Measurements from ENCODE around the gene STARD10. TPM values are rescaled to one million over a fixed set of nuclear protein-coding genes. Genes with fewer than 3 reads are reported as not detected.

The STARD10 gene
- polyA plus RNA-seq, 2 of the 4 experiments (the other 2 are of a cell fraction) = 21.2 to 23.2 TPM

GRCh38 chr11:72820439-72821139, 26.7 kb upstream of the STARD10 start:
- ATAC-seq (no peak), DNase-seq (ENCODE audit: low read depth in 1 of 2, low spot score in 1 of 2) (no peak), FAIRE-seq (no peak)
- peaks cover 7% of the 10 kb centered on the region for H3K4me1 ChIP-seq
- ChIA-PET CTCF (interaction anchor here (1.3 to 5.6 kb wide), 3 partner anchors 8 to 95 kb away, joined by 3 to 31 read pairs (median 8); partner anchors contain the start of gene ATG16L2), POLR2A (no interaction called here)
- TF ChIP-seq BHLHE40 (IDR thresholded peaks at IDR 0.05; ENCODE audit: low read depth, low read length) (no peak), MAX (IDR thresholded peaks at IDR 0.05) (no peak), CHD4 (IDR thresholded peaks at IDR 0.05; ENCODE audit: borderline replicate concordance) (no peak), E2F6 (IDR thresholded peaks at IDR 0.05; ENCODE audit: borderline replicate concordance, low read depth) (no peak), HES2 (IDR thresholded peaks at IDR 0.05) (no peak), RAD21 (conservative IDR thresholded peaks at IDR 0.05 in 1 of 2, IDR thresholded peaks at IDR 0.05 in 1 of 2) (no peak), GATA3 (IDR thresholded peaks at IDR 0.05; ENCODE audit: borderline replicate concordance) (no peak), FOSB (CRISPR knock-in tag; IDR thresholded peaks at IDR 0.05) (no peak), MAZ (IDR thresholded peaks at IDR 0.05; ENCODE audit: borderline replicate concordance, low read depth, low read length) (no peak), FOXS1 (CRISPR knock-in tag; IDR thresholded peaks at IDR 0.05) (no peak), ZFP36 (IDR thresholded peaks at IDR 0.05; ENCODE audit: borderline replicate concordance, partially characterized antibody) (no peak), POLR2AphosphoS2 (conservative IDR thresholded peaks at IDR 0.05; ENCODE audit: low read length) (no peak), MAFK (IDR thresholded peaks at IDR 0.05; ENCODE audit: partially characterized antibody) (no peak), ATOH8 (CRISPR knock-in tag; IDR thresholded peaks at IDR 0.05; ENCODE audit: low read depth) (no peak), RCOR1 (IDR thresholded peaks at IDR 0.05; ENCODE audit: low read depth, low read length) (no peak), TP53 (CRISPR knock-in tag; IDR thresholded peaks at IDR 0.05) (no peak), PBX3 (IDR thresholded peaks at IDR 0.05) (no peak), REST (IDR thresholded peaks at IDR 0.05) (no peak), CEBPB (IDR thresholded peaks at IDR 0.05) (no peak), NR3C1 (IDR thresholded peaks at IDR 0.05) (no peak)
- WGBS (ENCODE audit: missing lambda C conversion rate) = 94% methylated on average over 15 of the region's 15 CpGs
- H3K9me3 ChIP-seq = no peaks in the 10 kb centered on the region
- no peak overlapping the region for H3K4me3 ChIP-seq
- H3K4me2 ChIP-seq = no peak overlapping the region; the same call in 2 of the 3 replicates
- no peak overlapping the region for H3K27ac ChIP-seq
